ENCODE data around the gene LLGL2. TPM values are rescaled to one million over a fixed set of nuclear protein-coding genes. Genes with fewer than 3 reads are reported as not detected.

The LLGL2 gene
- total RNA-seq, 1 donor from 2014 or later, result 33.1 TPM

DNA sequence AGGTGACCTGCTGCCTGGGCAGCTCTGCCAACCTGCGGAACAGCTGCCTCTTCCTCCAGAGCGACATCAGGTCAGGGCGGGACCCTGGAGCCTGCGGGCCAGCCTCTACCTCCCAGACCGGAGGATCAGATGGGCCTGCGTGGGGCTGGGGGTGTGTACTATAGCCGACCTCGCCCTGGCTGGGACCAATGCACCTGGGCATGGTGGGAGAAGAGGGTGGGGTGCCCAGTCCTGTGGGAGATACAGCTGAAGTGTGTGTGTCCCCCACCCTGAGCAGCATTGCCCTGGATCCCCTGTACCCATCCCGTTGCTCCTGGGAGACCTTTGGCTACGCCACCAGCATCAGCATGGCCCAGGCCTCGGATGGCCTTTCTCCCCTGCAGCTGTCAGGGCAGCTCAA lies 29.5 kb upstream of the LLGL2 start:
- Mint-ChIP-seq H3K4me3 (no peak overlapping the region), H3K36me3 (peaks cover 10% of the 10 kb centered on the region), H3K27me3 (ENCODE audit: low read depth) (no peaks in the 10 kb centered on the region), H3K4me1 (peaks cover 8% of the 10 kb centered on the region), H3K9me3 (no peaks in the 10 kb centered on the region), H3K27ac (no peak overlapping the region)
- TF ChIP-seq, protein P1, sequence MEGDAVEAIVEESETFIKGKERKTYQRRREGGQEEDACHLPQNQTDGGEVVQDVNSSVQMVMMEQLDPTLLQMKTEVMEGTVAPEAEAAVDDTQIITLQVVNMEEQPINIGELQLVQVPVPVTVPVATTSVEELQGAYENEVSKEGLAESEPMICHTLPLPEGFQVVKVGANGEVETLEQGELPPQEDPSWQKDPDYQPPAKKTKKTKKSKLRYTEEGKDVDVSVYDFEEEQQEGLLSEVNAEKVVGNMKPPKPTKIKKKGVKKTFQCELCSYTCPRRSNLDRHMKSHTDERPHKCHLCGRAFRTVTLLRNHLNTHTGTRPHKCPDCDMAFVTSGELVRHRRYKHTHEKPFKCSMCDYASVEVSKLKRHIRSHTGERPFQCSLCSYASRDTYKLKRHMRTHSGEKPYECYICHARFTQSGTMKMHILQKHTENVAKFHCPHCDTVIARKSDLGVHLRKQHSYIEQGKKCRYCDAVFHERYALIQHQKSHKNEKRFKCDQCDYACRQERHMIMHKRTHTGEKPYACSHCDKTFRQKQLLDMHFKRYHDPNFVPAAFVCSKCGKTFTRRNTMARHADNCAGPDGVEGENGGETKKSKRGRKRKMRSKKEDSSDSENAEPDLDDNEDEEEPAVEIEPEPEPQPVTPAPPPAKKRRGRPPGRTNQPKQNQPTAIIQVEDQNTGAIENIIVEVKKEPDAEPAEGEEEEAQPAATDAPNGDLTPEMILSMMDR (IDR thresholded peaks at IDR 0.05; ENCODE audit: unreplicated experiment), result no peak
- DNase-seq (ENCODE audit: low spot score in 2 of 2, unreplicated experiment in 2 of 2), result no peak

DNA sequence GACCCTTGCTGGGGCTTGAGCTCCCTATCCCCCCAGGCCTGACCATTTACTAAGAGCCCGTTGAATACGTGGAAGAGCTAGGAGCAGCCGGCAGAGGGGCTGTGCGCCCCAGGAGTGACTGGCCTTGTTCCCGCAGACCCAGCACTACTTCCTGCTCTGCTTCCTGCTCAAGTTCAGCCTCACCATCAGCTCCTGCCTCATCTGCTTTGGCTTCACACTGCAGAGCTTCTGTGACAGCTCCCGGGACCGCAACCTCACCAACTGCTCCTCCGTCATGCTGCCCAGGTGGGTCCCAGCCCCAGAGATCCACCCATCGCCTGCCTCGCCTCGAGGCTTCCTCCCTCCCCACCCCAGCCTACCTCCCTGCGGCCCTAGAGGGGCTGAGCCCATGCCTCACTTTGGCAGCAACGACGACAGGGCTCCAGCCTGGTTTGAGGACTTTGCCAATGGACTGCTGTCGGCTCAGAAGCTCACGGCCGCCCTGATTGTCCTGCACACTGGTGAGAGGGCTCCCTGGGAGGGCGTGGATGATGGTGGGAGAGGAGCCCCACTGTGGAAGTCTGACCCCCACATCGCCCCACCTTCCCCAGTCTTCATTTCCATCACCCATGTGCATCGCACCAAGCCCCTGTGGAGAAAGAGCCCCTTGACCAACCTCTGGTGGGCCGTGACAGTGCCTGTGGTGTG lies 27.3 kb upstream of the LLGL2 start:
- H3K27ac Mint-ChIP-seq, result no peak overlapping the region
- TF ChIP-seq, protein P1 (IDR thresholded peaks at IDR 0.05; ENCODE audit: unreplicated experiment), result no peak
- no peaks in the 10 kb centered on the region for H3K27me3 Mint-ChIP-seq (ENCODE audit: low read depth)
- no peak overlapping the region for H3K4me3 Mint-ChIP-seq
- peaks cover 8% of the 10 kb centered on the region for H3K4me1 Mint-ChIP-seq
- H3K36me3 Mint-ChIP-seq, result peaks cover 5% of the 10 kb centered on the region
- H3K9me3 Mint-ChIP-seq, result no peaks in the 10 kb centered on the region
- no peak for DNase-seq (ENCODE audit: low spot score in 2 of 2, unreplicated experiment in 2 of 2)

GRCh38 chr17:75498726-75499213 lies 26.7 kb upstream of the LLGL2 start:
- no peaks in the 10 kb centered on the region for H3K9me3 Mint-ChIP-seq
- H3K4me3 Mint-ChIP-seq, result no peak overlapping the region
- no peaks in the 10 kb centered on the region for H3K27me3 Mint-ChIP-seq (ENCODE audit: low read depth)
- no peak for DNase-seq (ENCODE audit: low spot score in 2 of 2, unreplicated experiment in 2 of 2)
- peaks cover 8% of the 10 kb centered on the region for H3K4me1 Mint-ChIP-seq
- H3K36me3 Mint-ChIP-seq, result peaks cover 5% of the 10 kb centered on the region
- H3K27ac Mint-ChIP-seq, result peak overlapping the region; percentile 30
- TF ChIP-seq, protein P1 (IDR thresholded peaks at IDR 0.05; ENCODE audit: unreplicated experiment), result no peak

- Mint-ChIP-seq H3K36me3 (peaks cover 3% of the 10 kb centered on the region), H3K4me3 (no peak overlapping the region), H3K9me3 (no peaks in the 10 kb centered on the region), H3K4me1 (peaks cover 8% of the 10 kb centered on the region), H3K27ac (peak overlapping the region; percentile 56), H3K27me3 (ENCODE audit: low read depth) (no peaks in the 10 kb centered on the region)
- TF ChIP-seq, protein P1 (IDR thresholded peaks at IDR 0.05; ENCODE audit: unreplicated experiment), result no peak
- no peak for DNase-seq (ENCODE audit: low spot score in 2 of 2, unreplicated experiment in 2 of 2)
Measured at GRCh38 chr17:75499313-75500022, 26.0 kb upstream of the LLGL2 start.

DNA sequence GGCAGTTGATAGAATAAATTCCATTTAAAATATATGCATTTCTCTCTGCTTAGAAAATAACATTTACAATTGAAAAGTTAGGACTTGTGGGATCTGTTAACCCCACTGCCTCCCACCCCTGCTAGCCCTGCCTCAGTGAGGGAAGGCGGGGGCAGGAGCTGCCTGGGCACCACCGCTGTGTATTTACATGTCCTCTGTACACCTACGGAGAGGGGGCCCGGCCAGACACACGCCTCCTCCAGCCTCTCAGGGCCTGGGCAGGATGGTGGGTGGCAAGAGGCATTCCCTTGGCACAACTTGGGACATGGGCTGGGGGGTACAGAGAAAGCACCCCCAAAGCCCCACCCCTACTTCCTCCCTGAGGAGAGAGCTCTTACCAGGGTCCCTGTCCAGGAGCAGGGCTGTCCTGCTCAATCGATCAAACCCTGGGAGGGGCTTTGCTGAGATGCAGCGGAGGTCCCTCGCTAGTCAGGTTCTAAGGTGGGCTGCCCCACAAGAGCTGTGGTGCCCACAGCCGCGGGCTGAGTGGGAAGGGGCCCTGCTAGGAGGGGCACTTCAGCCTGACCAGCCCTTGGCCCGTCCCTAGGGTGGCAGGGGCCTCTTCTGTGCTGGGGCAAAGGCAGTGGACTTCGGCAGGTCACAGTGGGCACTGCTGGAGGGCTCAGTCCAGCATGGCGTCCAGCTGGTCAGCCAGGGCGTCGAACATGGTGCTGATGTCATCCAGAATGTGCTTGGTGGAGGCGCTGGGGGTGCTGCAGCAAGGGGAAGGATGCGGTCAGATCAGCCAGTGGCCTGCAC lies 24.9 kb upstream of the LLGL2 start:
- no peaks in the 10 kb centered on the region for H3K27me3 Mint-ChIP-seq (ENCODE audit: low read depth)
- H3K4me1 Mint-ChIP-seq, result peaks cover 8% of the 10 kb centered on the region
- H3K36me3 Mint-ChIP-seq, result peaks cover 6% of the 10 kb centered on the region
- peak overlapping the region; percentile 25 for H3K27ac Mint-ChIP-seq
- TF ChIP-seq, protein P1 (IDR thresholded peaks at IDR 0.05; ENCODE audit: unreplicated experiment), result no peak
- DNase-seq (ENCODE audit: low spot score in 2 of 2, unreplicated experiment in 2 of 2), result no peak
- no peaks in the 10 kb centered on the region for H3K9me3 Mint-ChIP-seq
- H3K4me3 Mint-ChIP-seq, result no peak overlapping the region
